ENCODE data around the gene GFRA1. TPM values are rescaled to one million over a fixed set of nuclear protein-coding genes. Genes with fewer than 3 reads are reported as not detected.

The GFRA1 gene
- total RNA-seq, 1 donor from 2014 or later, result not detected

DNA sequence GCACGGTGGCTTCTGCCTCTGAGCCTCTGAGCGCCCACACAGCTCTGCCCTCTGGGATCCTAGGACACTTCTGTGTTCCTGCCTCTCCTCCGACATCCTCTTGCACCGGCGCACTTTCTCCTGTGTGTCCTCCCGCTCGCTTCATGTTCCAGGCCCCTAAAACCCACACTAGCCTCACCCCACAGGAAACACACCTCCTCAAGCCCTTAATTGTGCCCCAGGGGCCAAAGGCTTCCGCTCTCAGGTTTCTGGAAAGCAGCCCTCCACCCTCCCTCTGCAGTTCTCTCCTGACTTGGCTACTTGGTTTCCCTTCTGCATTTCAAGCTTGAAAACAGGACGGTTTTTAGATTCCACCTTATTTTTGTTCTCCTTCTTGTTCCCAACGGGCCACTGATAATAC lies 7.3 kb downstream of the GFRA1 start:
- intact Hi-C loops (cut with micrococcal nuclease), result no loop called here
- Mint-ChIP-seq H3K4me3 (no peak overlapping the region), H3K4me1 (ENCODE audit: low read depth) (no peaks in the 10 kb centered on the region), H3K27ac (no peak overlapping the region), H3K9me3 (no peaks in the 10 kb centered on the region), H3K27me3 (ENCODE audit: insufficient read depth) (peaks cover 29% of the 10 kb centered on the region), H3K36me3 (ENCODE audit: low read depth) (no peaks in the 10 kb centered on the region)
- no peak for DNase-seq (ENCODE audit: low spot score)

DNA sequence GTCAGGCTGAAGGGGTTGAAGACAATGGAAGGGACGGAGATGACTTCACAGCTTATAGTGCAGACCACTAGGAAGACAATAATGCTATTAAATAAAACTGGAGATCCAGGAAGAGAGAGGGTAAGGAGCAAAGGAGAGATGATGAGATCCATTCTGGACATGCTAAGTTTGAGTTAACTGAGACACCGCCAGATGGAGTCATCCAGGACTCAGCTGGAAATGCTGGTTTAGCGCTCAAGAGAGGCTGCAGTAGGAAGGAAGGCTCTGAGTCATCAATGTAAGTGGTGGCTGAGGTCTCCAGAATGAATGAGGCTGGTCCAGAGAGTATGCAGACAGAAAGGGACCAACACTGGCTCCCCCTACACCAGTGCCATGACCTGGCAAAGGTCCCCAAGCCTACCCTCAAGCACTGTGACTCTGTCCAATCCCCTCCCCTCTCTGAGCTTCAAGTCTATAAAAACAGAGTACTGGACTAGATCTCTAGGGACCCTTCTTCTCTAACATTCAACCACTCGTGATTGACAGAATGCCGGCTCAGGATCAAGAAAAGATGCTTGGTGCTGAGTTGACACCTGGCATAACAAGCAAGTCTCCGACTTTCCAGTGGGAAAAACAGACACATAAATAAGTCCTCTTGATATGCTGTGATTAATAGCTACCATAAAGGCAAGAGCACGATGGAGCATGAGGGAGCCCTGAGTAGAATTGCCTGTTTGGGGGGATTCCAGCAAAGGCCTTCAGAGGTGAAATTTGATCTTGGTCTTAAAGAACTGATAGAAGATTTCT lies 8.9 kb downstream of the GFRA1 start:
- Mint-ChIP-seq H3K27ac (no peak overlapping the region), H3K27me3 (ENCODE audit: insufficient read depth) (peaks cover 15% of the 10 kb centered on the region), H3K4me3 (no peak overlapping the region), H3K36me3 (ENCODE audit: low read depth) (no peaks in the 10 kb centered on the region), H3K4me1 (ENCODE audit: low read depth) (no peaks in the 10 kb centered on the region), H3K9me3 (no peaks in the 10 kb centered on the region)
- DNase-seq (ENCODE audit: low spot score), result no peak
- intact Hi-C loops (cut with micrococcal nuclease), result no loop called here

DNA sequence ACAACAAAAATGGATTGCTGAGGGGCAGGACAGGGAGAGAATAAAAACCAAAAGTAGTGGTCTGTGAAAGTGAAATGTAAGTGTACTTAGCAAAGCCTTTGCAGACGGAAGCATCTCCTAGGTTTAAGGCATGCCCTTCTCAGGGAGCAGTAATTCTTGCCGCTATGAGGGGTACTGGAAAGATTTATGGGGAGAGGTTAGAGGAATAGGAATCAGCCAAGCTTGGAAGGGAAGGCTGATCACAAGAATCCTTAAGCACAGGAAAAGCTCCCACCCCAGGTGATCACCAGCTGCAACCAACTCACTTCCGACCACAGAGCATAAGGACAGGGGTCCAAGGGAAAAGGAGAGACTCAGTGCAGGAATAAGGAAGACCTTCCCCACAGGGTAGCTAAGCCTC lies 10.3 kb downstream of the GFRA1 start:
- Mint-ChIP-seq H3K27ac (no peak overlapping the region), H3K4me1 (ENCODE audit: low read depth) (no peaks in the 10 kb centered on the region), H3K27me3 (ENCODE audit: insufficient read depth) (peaks cover 5% of the 10 kb centered on the region), H3K4me3 (no peak overlapping the region), H3K9me3 (no peaks in the 10 kb centered on the region), H3K36me3 (ENCODE audit: low read depth) (no peaks in the 10 kb centered on the region)
- intact Hi-C loops (cut with micrococcal nuclease), result no loop called here
- DNase-seq (ENCODE audit: low spot score), result no peak

GRCh38 chr10:116260599-116260998 lies 12.4 kb downstream of the GFRA1 start:
- Mint-ChIP-seq H3K36me3 (ENCODE audit: low read depth) (no peaks in the 10 kb centered on the region), H3K9me3 (no peaks in the 10 kb centered on the region), H3K4me3 (no peak overlapping the region), H3K4me1 (ENCODE audit: low read depth) (no peaks in the 10 kb centered on the region), H3K27ac (no peak overlapping the region), H3K27me3 (ENCODE audit: insufficient read depth) (no peaks in the 10 kb centered on the region)
- intact Hi-C loops (cut with micrococcal nuclease), result no loop called here
- no peak for DNase-seq (ENCODE audit: low spot score)

DNA sequence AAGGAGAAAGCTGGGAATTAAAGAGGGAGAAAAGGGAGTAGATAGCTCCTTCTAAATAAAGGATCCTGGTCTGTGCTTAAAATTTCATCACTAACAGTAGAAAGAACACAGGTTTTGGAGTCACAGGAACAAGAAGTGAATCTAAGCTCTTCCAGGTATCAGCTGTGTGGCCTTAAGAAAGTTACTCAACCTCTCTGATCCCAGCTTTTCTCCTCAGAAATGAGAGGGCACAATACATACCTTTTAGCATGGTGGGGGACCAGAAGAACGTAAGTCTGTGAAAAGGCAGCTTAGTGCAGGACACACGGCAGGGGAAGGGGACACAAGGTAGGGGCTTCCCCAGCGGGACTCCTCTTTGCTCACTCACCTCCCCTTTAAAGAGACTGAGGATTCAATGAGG lies 13.4 kb downstream of the GFRA1 start:
- H3K27ac Mint-ChIP-seq, result no peak overlapping the region
- intact Hi-C loops (cut with micrococcal nuclease), result no loop called here
- H3K27me3 Mint-ChIP-seq (ENCODE audit: insufficient read depth), result peaks cover 1% of the 10 kb centered on the region
- H3K9me3 Mint-ChIP-seq, result no peaks in the 10 kb centered on the region
- no peak for DNase-seq (ENCODE audit: low spot score)
- no peak overlapping the region for H3K4me3 Mint-ChIP-seq
- H3K4me1 Mint-ChIP-seq (ENCODE audit: low read depth), result no peaks in the 10 kb centered on the region
- no peaks in the 10 kb centered on the region for H3K36me3 Mint-ChIP-seq (ENCODE audit: low read depth)

GRCh38 chr10:116257785-116258184 lies 15.2 kb downstream of the GFRA1 start:
- Mint-ChIP-seq H3K27me3 (ENCODE audit: insufficient read depth) (peaks cover 1% of the 10 kb centered on the region), H3K4me1 (ENCODE audit: low read depth) (no peaks in the 10 kb centered on the region), H3K4me3 (no peak overlapping the region), H3K27ac (no peak overlapping the region), H3K36me3 (ENCODE audit: low read depth) (no peaks in the 10 kb centered on the region), H3K9me3 (no peaks in the 10 kb centered on the region)
- intact Hi-C loops (cut with micrococcal nuclease), result no loop called here
- no peak for DNase-seq (ENCODE audit: low spot score)

GRCh38 chr10:116256752-116257259 lies 16.2 kb downstream of the GFRA1 start:
- Mint-ChIP-seq H3K9me3 (no peaks in the 10 kb centered on the region), H3K27me3 (ENCODE audit: insufficient read depth) (peaks cover 1% of the 10 kb centered on the region), H3K4me3 (no peak overlapping the region), H3K27ac (no peak overlapping the region), H3K36me3 (ENCODE audit: low read depth) (no peaks in the 10 kb centered on the region), H3K4me1 (ENCODE audit: low read depth) (no peaks in the 10 kb centered on the region)
- intact Hi-C loops (cut with micrococcal nuclease), result no loop called here
- no peak for DNase-seq (ENCODE audit: low spot score)

GRCh38 chr10:116255886-116256751 lies 16.9 kb downstream of the GFRA1 start:
- no peaks in the 10 kb centered on the region for H3K36me3 Mint-ChIP-seq (ENCODE audit: low read depth)
- H3K4me3 Mint-ChIP-seq, result no peak overlapping the region
- intact Hi-C loops (cut with micrococcal nuclease), result no loop called here
- H3K27me3 Mint-ChIP-seq (ENCODE audit: insufficient read depth), result peaks cover 1% of the 10 kb centered on the region
- H3K4me1 Mint-ChIP-seq (ENCODE audit: low read depth), result no peaks in the 10 kb centered on the region
- H3K27ac Mint-ChIP-seq, result no peak overlapping the region
- no peaks in the 10 kb centered on the region for H3K9me3 Mint-ChIP-seq
- DNase-seq (ENCODE audit: low spot score), result no peak

DNA sequence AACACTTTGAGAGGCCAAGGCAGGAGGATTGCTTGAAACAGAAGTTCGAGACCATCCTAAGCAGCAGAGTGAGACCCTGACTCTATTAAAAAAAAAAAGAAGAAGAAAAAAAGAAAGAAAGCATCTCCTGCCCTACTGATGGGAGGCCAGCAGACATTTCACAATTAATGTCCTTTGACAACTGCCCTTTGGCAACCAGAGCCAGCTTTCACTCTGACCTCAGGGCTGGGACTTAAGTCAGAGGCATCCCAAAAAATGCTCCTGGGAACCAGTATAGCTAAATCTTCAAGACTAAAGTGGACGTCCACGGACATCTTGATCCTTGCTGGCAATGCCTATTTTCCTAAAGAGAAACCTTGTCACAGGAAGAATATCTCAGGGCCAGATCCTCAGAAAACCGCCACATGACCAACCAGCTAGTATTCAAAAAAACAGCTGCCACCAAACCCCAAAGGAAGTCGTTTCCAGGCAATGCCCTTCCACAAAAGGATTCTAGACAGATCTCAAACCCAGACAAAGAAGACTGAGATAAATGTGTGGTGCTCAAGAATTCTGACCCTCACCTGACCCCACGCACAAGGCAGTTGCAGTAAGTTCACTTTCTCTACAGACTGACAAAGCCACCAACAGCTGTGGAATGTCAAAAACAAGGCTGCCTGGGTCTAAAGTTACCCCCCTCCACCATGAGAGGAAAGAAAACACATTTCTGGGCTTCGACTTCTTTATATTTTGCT lies 18.4 kb downstream of the GFRA1 start:
- intact Hi-C loops (cut with micrococcal nuclease), result no loop called here
- Mint-ChIP-seq H3K36me3 (ENCODE audit: low read depth) (no peaks in the 10 kb centered on the region), H3K9me3 (no peaks in the 10 kb centered on the region), H3K4me1 (ENCODE audit: low read depth) (no peaks in the 10 kb centered on the region), H3K4me3 (no peak overlapping the region), H3K27ac (no peak overlapping the region), H3K27me3 (ENCODE audit: insufficient read depth) (peaks cover 1% of the 10 kb centered on the region)
- no peak for DNase-seq (ENCODE audit: low spot score)

GRCh38 chr10:116253716-116254115 lies 19.3 kb downstream of the GFRA1 start:
- H3K27me3 Mint-ChIP-seq (ENCODE audit: insufficient read depth), result peaks cover 1% of the 10 kb centered on the region
- no peaks in the 10 kb centered on the region for H3K36me3 Mint-ChIP-seq (ENCODE audit: low read depth)
- no peaks in the 10 kb centered on the region for H3K9me3 Mint-ChIP-seq
- H3K27ac Mint-ChIP-seq, result no peak overlapping the region
- no peak for DNase-seq (ENCODE audit: low spot score)
- H3K4me3 Mint-ChIP-seq, result no peak overlapping the region
- intact Hi-C loops (cut with micrococcal nuclease), result no loop called here
- H3K4me1 Mint-ChIP-seq (ENCODE audit: low read depth), result no peaks in the 10 kb centered on the region

DNA sequence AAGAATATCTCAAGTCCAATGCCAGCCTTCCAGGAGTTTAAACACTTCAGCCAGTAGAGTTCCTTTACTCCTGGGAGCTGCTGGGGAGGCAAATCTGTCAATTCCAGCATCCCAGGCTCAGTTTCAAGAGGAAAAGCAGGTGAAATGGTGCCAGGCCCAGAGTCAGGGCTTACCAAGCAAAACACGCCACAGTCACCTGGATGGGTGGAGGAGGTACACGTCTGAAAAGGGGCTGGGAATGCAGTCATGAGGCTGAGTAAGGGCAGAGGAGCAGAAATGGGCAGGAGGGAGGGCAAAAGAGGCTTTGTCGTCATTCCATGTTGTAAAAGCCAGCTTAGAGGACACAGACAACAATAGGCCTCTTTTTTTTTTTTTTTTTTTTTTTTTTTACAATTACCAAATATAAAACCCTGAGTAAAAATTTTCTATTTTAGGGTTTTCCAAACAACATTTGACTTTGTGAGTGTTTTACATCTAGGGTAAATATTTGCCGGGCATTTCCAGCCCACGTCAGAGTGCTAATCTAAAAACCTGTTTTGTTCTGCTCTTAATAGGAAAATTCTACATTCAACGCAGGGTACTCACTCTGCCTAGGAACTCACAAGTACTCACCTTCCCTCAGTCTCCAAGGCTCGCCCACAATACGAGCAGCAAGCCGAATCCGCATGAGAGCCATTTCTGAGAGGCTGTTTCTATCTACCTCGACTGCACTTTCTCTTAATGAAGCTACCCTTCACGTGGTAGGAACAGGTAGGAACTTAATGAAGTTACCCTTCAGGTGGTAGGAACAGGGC lies 21.2 kb downstream of the GFRA1 start:
- peaks cover 1% of the 10 kb centered on the region for H3K27me3 Mint-ChIP-seq (ENCODE audit: insufficient read depth)

GRCh38 chr10:116247691-116248090 lies 25.3 kb downstream of the GFRA1 start:
- no peaks in the 10 kb centered on the region for H3K9me3 Mint-ChIP-seq
- DNase-seq (ENCODE audit: low spot score), result no peak
- H3K4me3 Mint-ChIP-seq, result no peak overlapping the region
- H3K27me3 Mint-ChIP-seq (ENCODE audit: insufficient read depth), result no peaks in the 10 kb centered on the region
- H3K36me3 Mint-ChIP-seq (ENCODE audit: low read depth), result no peaks in the 10 kb centered on the region
- no peak overlapping the region for H3K27ac Mint-ChIP-seq
- intact Hi-C loops (cut with micrococcal nuclease), result no loop called here
- no peaks in the 10 kb centered on the region for H3K4me1 Mint-ChIP-seq (ENCODE audit: low read depth)

More for the DNA sequence above, 21.2 kb downstream of the GFRA1 start:
- H3K36me3 Mint-ChIP-seq (ENCODE audit: low read depth), result no peaks in the 10 kb centered on the region
- intact Hi-C loops (cut with micrococcal nuclease), result no loop called here
- no peak overlapping the region for H3K27ac Mint-ChIP-seq
- no peaks in the 10 kb centered on the region for H3K4me1 Mint-ChIP-seq (ENCODE audit: low read depth)
- H3K4me3 Mint-ChIP-seq, result no peak overlapping the region
- DNase-seq (ENCODE audit: low spot score), result no peak
- H3K9me3 Mint-ChIP-seq, result no peaks in the 10 kb centered on the region
